Measurements from ENCODE around the gene UBASH3A.

GRCh38 chr21:42412636-42412933 lies 8.9 kb downstream of the UBASH3A start:
- TF ChIP-seq POLR2A (IDR thresholded peaks at IDR 0.05), result no peak
- no peak for TF ChIP-seq CTCF (IDR thresholded peaks at IDR 0.05)
- no peak for TF ChIP-seq EP300 (IDR thresholded peaks at IDR 0.05)
